SK-N-SH (cell line): ENCODE measurements around the gene NRF1. TPM values are rescaled to one million over a fixed set of nuclear protein-coding genes. Genes with fewer than 3 reads are reported as not detected.
"Not testable (repeated sequence)": the region's sequence is repeated elsewhere in the genome, so short reads cannot be mapped to it uniquely, and the experiment has no call there.

Experiments
- CTCF ChIA-PET: fragments of 300-600, 350-600 bp; formaldehyde crosslinking; extraction: SDS; loops from one replicate; lab custom pipeline; 2021; lab: Yijun Ruan, JAX
- POLR2A ChIA-PET: fragments of 350-600 bp; sonication (Branson Sonifier 250); formaldehyde crosslinking; extraction: SDS; loops from one replicate; lab custom pipeline; 2020; ENCODE audit warnings: antibody characterized with exemption, inconsistent platforms; lab: Yijun Ruan, JAX
- DNase-seq: peaks from one replicate; pipeline ENCODE4 v3.0.0; 2012
- H2AFZ ChIP-seq: fragments of 200-600 bp; sonication (generic); 2 replicates; pipeline ENCODE4 v1.8.1; 2016; ENCODE audit warnings: antibody characterized with exemption, mild to moderate bottlenecking, low read depth
- H3F3A ChIP-seq: fragments of 200-600 bp; sonication (generic); replicated peaks from 2 replicates; pipeline ENCODE3; 2016; ENCODE audit warnings: antibody characterized with exemption, mild to moderate bottlenecking; ENCODE audit not compliant: insufficient read depth
- H3K27ac ChIP-seq, 2 experiments: fragments of 200-500 bp in 1 of 2; fragments of 200-600 bp in 1 of 2; sonication (Bioruptor generic) in 1 of 2; sonication (generic), shearing (Covaris generic) in 1 of 2; 2 replicates each; pipeline versions ENCODE4 v1.5.1 to v1.6.1; 2014 to 2016; ENCODE audit warnings: low read depth in 2 of 2, inconsistent platforms in 1 of 2, low read length in 1 of 2, mild to moderate bottlenecking in 1 of 2, mixed read lengths in 1 of 2
- H3K27me3 ChIP-seq: fragments of 200-600 bp; sonication (generic), shearing (Covaris generic); 2 replicates; pipeline ENCODE4 v1.6.1; 2016; ENCODE audit warnings: mixed run types; ENCODE audit not compliant: insufficient read depth
- H3K36me3 ChIP-seq, 2 experiments: fragments of 200-500 bp in 1 of 2; fragments of 200-600 bp in 1 of 2; sonication (Bioruptor generic) in 1 of 2; sonication (generic) in 1 of 2; replicated peaks in 1 of 2; 2 replicates each; pipeline versions ENCODE3 to v1.5.1; 2014 to 2016; ENCODE audit warnings: low read length in 1 of 2, mild to moderate bottlenecking in 1 of 2; ENCODE audit not compliant: insufficient read depth in 2 of 2, control insufficient read depth in 1 of 2
- H3K4me1 ChIP-seq, 2 experiments: fragments of 200-500 bp in 1 of 2; fragments of 200-600 bp in 1 of 2; sonication (Bioruptor generic) in 1 of 2; sonication (generic), shearing (Covaris generic) in 1 of 2; 2 replicates each; pipeline versions ENCODE4 v1.5.1 to v1.6.1; 2014 to 2016; ENCODE audit warnings: low read depth in 1 of 2, low read length in 1 of 2, mixed run types in 1 of 2; ENCODE audit not compliant: insufficient read depth in 2 of 2, control insufficient read depth in 1 of 2
- H3K4me2 ChIP-seq: fragments of 200-600 bp; sonication (generic), shearing (Covaris generic); 2 replicates; pipeline ENCODE4 v1.6.1; 2017; ENCODE audit warnings: mixed run types
- H3K4me3 ChIP-seq, 2 experiments: fragments of 200-500 bp in 1 of 2; fragments of 200-600 bp in 1 of 2; sonication (Bioruptor generic) in 1 of 2; sonication (generic), shearing (Covaris generic) in 1 of 2; 2 replicates each; pipeline versions ENCODE4 v1.5.1 to v1.8.1; 2014 to 2016; ENCODE audit warnings: low read depth in 2 of 2, inconsistent platforms in 1 of 2, low read length in 1 of 2, mild to moderate bottlenecking in 1 of 2, mixed read lengths in 1 of 2, moderate library complexity in 1 of 2
- H3K79me2 ChIP-seq: fragments of 200-600 bp; sonication (generic); 2 replicates; pipeline ENCODE4 v1.8.1; 2017; ENCODE audit warnings: mild to moderate bottlenecking; ENCODE audit not compliant: insufficient read depth
- H3K9ac ChIP-seq: fragments of 200-600 bp; sonication (generic); 2 replicates; pipeline ENCODE4 v1.6.1; 2017; ENCODE audit warnings: mixed run types
- H3K9me2 ChIP-seq: fragments of 200-600 bp; sonication (generic); 2 replicates; pipeline ENCODE4 v1.6.1; 2017; ENCODE audit warnings: mixed run types
- H3K9me3 ChIP-seq: fragments of 200-600 bp; sonication (generic); 2 replicates; pipeline ENCODE4 v1.6.1; 2017; ENCODE audit warnings: mixed run types, mild to moderate bottlenecking, moderate library complexity
- H4K20me1 ChIP-seq: fragments of 200-600 bp; sonication (generic); 2 replicates; pipeline ENCODE4 v1.6.1; 2017; ENCODE audit warnings: mild to moderate bottlenecking, mixed run types; ENCODE audit not compliant: insufficient read depth
- ELF1 ChIP-seq: IDR thresholded peaks from 2 replicates; pipeline ENCODE4 v1.4.0; 2012
- EZH2phosphoT487 ChIP-seq: fragments of 200-600 bp; sonication (generic); IDR thresholded peaks from 2 replicates; pipeline ENCODE4 v1.6.1; 2017; ENCODE audit warnings: low read depth, mixed run types, mild to moderate bottlenecking, antibody characterized with exemption, moderate library complexity, borderline replicate concordance
- FOXJ3 ChIP-seq: sonication (generic); formaldehyde crosslinking; IDR thresholded peaks from 2 replicates; pipeline ENCODE4 v1.5.1; 2020; ENCODE audit warnings: mild to moderate bottlenecking, missing genetic modification reagents
- FOXM1 ChIP-seq: IDR thresholded peaks from 2 replicates; pipeline ENCODE4 v1.4.0; 2012; ENCODE audit warnings: low read depth, mild to moderate bottlenecking
- PBX3 ChIP-seq: IDR thresholded peaks from 2 replicates; pipeline ENCODE4; 2012
- RAD21 ChIP-seq: IDR thresholded peaks from 2 replicates; pipeline ENCODE4 v1.6.1; 2012; ENCODE audit warnings: mild to moderate bottlenecking, low read length
- RXRA ChIP-seq: IDR thresholded peaks from 2 replicates; pipeline ENCODE4 v1.4.0; 2012; ENCODE audit warnings: low read depth, mild to moderate bottlenecking, borderline replicate concordance
- SIN3A ChIP-seq: IDR thresholded peaks from 2 replicates; pipeline ENCODE4 v1.6.1; 2012; ENCODE audit warnings: low read depth, mild to moderate bottlenecking, low read length, moderate library complexity, borderline replicate concordance
- SMC3 ChIP-seq: IDR thresholded peaks from 2 replicates; pipeline ENCODE4 v1.6.1; 2012; ENCODE audit warnings: low read depth, low read length, improper control_type of control experiment
- TAF1 ChIP-seq: IDR thresholded peaks from 2 replicates; pipeline ENCODE4 v1.6.1; 2012; ENCODE audit warnings: low read depth, mild to moderate bottlenecking, low read length, moderate library complexity, borderline replicate concordance
- USF1 ChIP-seq: IDR thresholded peaks from 2 replicates; pipeline ENCODE4 v1.4.0; 2012; ENCODE audit warnings: low read depth, borderline replicate concordance
- ZBTB33 ChIP-seq: IDR thresholded peaks from 2 replicates; pipeline ENCODE4 v1.4.0; 2012; ENCODE audit warnings: low read depth, borderline replicate concordance
- WGBS: methylation state at CpG from one replicate; pipeline ENCODE4 v1.1.6; 2017; ENCODE audit warnings: low lambda C conversion rate; 5-methylcytosine and 5-hydroxymethylcytosine counted together
- polyA plus RNA-seq, 3 experiments: library from polyadenylated mRNA; depleted of rRNA; stranded (reverse); fragments of >200 nt; gene quantifications; 2 replicates each; pipeline ENCODE4 v1.2.3, GENCODE V29; 2012

The NRF1 gene
- polyA plus RNA-seq, 1 of the 3 experiments (the other 2 are of a cell fraction): 10.9 TPM

GRCh38 chr7:129636030-129636550 lies 24.6 kb downstream of the NRF1 start:
- H3K4me3 ChIP-seq, POLR2A ChIA-PET, H3K4me2 ChIP-seq, H3K9me2 ChIP-seq, DNase-seq, H3K27ac ChIP-seq, H3K9me3 ChIP-seq, H3K4me1 ChIP-seq, H3K27me3 ChIP-seq, H4K20me1 ChIP-seq, H2AFZ ChIP-seq: not testable (repeated sequence)
- CTCF ChIA-PET: interaction anchor here (0.8 to 13.6 kb wide), 9 partner anchors 11 to 417 kb away, joined by 3 to 214 read pairs (median 6); partner anchors contain the start of gene NRF1
- Histone ChIP-seq H3F3A (peaks cover 17% of the 10 kb centered on the region), H3K36me3 (peaks cover 0 to 20% of the 10 kb centered on the region in 2 experiments), H3K9ac (0 out of 2 replicates have a peak overlapping the region, but pooled peaks have one; percentile 0), H3K79me2 (peaks cover 57% of the 10 kb centered on the region)
- WGBS: 62% methylated on average over 5 of the region's 5 CpGs

- Histone ChIP-seq H4K20me1 (no peaks in the 10 kb centered on the region), H3K36me3 (peaks cover 0 to 14% of the 10 kb centered on the region in 2 experiments), H3K9me2 (no peaks in the 10 kb centered on the region), H3K79me2 (peaks cover 51% of the 10 kb centered on the region), H3K9me3 (no peaks in the 10 kb centered on the region), H3K9ac (no peak overlapping the region), H3K27me3 (no peaks in the 10 kb centered on the region), H3K4me2 (no peak overlapping the region), H3K4me3 (no peak overlapping the region), H3F3A (peaks cover 17% of the 10 kb centered on the region), H3K27ac (no peak overlapping the region), H3K4me1 (no peaks in the 10 kb centered on the region), H2AFZ (no peak overlapping the region)
- 96% methylated on average over 4 of the region's 4 CpGs for WGBS
- ChIA-PET POLR2A (interaction anchor here (2.1 kb wide), 1 partner anchor 24 kb away, joined by 6 read pairs; the partner anchor contains the start of gene NRF1), CTCF (interaction anchor here (0.8 to 13.6 kb wide), 13 partner anchors 9 to 418 kb away, joined by 3 to 214 read pairs (median 6); partner anchors contain the start of gene NRF1)
- no peak for TF ChIP-seq EZH2phosphoT487
- no peak for TF ChIP-seq FOXJ3 (CRISPR knock-in tag)
- TF ChIP-seq SMC3: no peak
- TF ChIP-seq SIN3A: no peak
- no peak for TF ChIP-seq USF1
- TF ChIP-seq ZBTB33: no peak
- no peak for TF ChIP-seq ELF1
- TF ChIP-seq RXRA: no peak
- no peak for TF ChIP-seq TAF1
- no peak for TF ChIP-seq FOXM1
- TF ChIP-seq RAD21: no peak
- no peak for TF ChIP-seq PBX3
- DNase-seq: no peak
Measured at GRCh38 chr7:129636641-129637040, 25.1 kb downstream of the NRF1 start.
